Kidney glomerular epithelial cell (primary cell): Measurements from ENCODE around the gene SH3BP5L.
"Not testable (repeated sequence)": the region's sequence is repeated elsewhere in the genome, so short reads cannot be mapped to it uniquely, and the experiment has no call there.

Experiments used
- DNase-seq: peaks from one replicate; lab custom pipeline; 2025; lab: John Stamatoyannopoulos, UW

The SH3BP5L gene

GRCh38 chr1:248810000-248810726 lies 15.6 kb downstream of the SH3BP5L start:
- DNase-seq, result no peak

GRCh38 chr1:248808876-248809275 lies 16.8 kb downstream of the SH3BP5L start:
- DNase-seq, result no peak

GRCh38 chr1:248807067-248807737 lies 18.5 kb downstream of the SH3BP5L start:
- DNase-seq, result peak; percentile 8

GRCh38 chr1:248805876-248806275 lies 19.8 kb downstream of the SH3BP5L start:
- DNase-seq, result no peak

GRCh38 chr1:248804771-248805681 lies 20.7 kb downstream of the SH3BP5L start:
- no peak for DNase-seq

DNA sequence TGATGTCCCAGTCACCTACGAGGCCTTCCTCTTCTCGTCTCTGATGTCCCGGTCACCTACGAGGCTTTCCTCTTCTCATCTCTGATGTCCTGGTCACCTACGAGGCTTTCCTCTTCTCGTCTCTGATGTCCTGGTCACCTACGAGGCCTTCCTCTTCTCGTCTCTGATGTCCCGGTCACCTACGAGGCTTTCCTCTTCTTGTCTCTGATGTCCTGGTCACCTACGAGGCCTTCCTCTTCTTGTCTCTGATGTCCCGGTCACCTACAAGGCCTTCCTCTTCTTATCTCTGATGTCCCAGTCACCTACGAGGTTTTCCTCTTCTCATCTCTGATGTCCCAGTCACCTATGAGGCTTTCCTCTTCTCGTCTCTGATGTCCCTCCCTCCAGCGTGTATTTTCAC lies 22.2 kb downstream of the SH3BP5L start:
- not testable (repeated sequence) for DNase-seq

DNA sequence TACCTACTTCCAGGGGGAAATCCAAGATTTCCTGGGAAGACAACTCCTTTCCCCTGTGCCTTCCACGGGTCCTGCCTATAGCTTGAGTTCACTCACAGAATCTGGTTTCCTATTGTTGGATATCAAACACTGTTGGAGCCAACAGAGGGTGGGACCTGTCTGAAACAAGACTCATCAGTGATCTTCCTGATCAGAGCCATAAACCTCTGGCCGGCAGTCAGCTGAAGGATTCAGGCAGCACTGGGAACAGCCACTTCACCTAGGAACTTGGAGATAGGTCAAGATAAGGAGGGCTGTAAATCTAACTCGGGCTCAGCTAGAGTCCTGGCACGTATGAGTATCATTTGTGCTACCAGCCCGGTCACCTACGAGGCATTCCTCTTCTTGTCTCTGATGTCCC lies 23.3 kb downstream of the SH3BP5L start:
- DNase-seq, result no peak

DNA sequence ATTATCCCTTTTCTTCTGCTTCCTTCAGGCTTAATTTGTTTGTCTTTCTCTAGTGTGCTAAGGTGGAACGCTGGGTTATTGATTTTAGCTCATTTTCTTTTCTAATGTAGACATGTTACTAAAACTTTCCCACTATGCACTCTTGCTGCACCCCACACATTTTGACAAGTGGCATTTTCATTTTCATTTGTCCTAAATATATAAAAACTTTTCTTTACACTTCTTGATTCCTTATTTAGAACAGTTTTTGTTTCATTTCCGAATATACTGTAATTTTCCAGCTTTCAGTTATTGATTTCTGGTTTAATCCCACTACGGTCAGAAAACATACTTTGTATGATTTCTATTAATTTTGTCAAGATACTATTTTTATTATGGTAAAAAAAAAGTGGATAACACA lies 25.3 kb downstream of the SH3BP5L start:
- DNase-seq, result no peak

DNA sequence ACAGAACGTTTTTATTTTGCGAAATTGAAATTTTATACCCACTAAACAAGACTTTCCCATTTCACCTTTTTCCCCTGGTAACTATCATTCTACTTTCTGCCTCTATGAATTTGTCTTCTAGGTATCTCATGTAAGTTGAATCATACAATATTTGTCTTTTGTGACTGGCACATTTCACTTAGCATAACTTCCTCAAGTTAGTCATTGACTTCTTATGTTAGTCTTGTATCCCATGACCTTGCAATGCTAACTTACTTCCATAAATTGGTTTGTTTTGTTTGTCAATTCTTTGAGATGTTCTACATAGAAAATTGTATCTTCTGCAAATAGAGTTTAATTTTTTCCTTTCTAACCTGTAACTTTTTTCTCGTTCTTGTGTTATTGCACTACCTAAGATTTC lies 26.9 kb downstream of the SH3BP5L start:
- no peak for DNase-seq

- DNase-seq, result not testable (repeated sequence)
These were observed 31.1 kb downstream of the SH3BP5L start for GRCh38 chr1:248794663-248795062.

DNA sequence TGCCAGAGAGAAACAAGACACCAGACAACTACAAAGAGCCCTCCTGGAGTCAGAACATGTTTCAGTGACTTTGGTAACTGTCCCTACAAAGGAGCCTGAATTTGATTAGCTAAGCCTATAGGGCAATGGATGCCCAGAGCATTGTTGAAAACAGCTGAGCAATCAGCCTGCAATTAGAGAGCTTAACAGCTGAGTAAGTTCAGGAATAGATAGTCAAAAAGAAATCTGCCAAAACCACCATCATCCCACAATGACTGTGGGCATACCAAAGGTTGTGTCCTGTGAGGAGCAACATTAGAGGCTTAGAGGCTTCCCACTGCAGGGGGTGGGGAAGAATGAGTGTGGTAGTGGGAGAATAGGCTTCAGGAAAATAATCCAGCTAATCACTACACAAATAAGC lies 32.1 kb downstream of the SH3BP5L start:
- DNase-seq, result no peak

DNA sequence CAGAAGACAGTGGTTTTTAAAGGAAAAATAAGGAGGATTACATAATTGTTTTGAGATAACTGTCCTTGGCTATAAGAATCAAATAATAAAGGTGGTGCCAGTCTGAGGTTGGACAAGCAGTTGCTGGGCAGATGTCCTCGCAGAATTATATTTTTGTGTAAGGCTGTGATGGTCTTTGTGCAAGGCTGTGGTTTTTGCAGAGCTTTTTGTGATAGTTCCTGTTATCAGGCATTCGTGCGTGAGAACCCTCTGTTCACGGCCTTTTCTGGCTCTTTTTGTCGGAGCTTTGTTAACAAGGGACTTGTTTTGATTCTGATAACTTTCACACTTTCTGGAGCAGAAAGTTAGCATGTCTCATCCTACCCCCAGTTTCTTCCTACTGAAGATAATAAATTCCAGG lies 33.4 kb downstream of the SH3BP5L start:
- no peak for DNase-seq

- DNase-seq, result no peak
These were observed 34.7 kb downstream of the SH3BP5L start for GRCh38 chr1:248791010-248791409.

DNA sequence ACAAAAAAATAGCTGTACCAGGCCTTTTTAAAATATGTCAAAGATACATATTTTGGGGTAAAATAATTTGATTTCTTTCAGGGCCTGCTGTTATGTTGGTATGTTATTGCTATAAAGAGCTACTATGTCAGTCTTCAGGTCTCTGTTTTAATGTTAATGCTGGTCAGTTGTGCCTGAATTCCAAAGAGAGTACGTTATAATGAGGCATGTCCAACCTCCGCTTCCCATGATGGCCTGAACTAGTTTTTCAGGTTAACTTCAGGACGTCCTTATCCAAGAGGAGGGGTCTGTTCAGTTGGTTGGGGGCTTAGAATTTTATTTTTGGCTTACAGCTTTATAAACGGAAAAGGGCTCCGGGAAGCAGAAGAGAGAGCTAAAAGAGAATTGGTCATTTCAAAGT lies 35.3 kb downstream of the SH3BP5L start:
- no peak for DNase-seq

- not testable (repeated sequence) for DNase-seq
These were observed 36.4 kb downstream of the SH3BP5L start for GRCh38 chr1:248789337-248789736.

DNA sequence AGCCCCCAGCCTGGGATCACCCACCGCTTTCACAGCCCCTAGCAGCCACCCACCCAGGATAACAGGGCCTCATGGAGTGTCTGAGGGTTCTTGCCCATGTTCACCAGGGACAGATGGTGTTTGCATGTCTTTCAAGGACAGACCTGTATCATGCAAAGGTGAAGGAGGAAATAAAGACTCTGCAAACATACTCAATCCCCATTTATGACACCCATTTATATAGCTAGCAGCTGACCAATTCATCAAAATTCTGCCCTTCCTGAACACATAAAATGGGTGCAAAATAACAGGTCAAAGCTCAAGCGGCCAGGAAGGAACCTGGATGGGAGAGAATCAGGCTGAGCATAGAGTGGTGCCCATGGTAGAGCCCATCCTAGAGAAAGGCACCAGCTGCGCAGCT lies 37.4 kb downstream of the SH3BP5L start:
- no peak for DNase-seq

GRCh38 chr1:248787430-248787829 lies 38.3 kb downstream of the SH3BP5L start:
- DNase-seq, result no peak

DNA sequence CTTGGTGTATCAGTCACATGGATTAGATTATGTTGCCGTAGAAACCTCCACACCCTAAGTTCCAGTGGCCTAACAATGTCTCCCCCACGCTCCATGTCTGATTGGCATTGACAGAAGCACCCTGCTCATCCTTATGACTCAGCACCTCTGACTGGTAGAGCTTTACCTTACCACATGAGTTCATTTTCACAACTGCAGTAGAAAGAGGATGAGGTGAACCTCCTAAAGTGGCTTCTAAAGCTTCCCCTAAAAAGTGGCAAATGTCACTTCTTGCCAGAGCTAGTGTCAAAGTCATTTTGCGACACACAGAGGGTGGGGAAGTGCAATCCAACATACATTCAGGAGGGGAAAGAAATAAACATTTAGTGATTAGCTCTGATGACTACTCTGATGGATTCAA lies 39.6 kb downstream of the SH3BP5L start:
- peak; percentile 26 for DNase-seq

GRCh38 chr1:248783367-248783766 lies 42.3 kb downstream of the SH3BP5L start:
- DNase-seq, result no peak

DNA sequence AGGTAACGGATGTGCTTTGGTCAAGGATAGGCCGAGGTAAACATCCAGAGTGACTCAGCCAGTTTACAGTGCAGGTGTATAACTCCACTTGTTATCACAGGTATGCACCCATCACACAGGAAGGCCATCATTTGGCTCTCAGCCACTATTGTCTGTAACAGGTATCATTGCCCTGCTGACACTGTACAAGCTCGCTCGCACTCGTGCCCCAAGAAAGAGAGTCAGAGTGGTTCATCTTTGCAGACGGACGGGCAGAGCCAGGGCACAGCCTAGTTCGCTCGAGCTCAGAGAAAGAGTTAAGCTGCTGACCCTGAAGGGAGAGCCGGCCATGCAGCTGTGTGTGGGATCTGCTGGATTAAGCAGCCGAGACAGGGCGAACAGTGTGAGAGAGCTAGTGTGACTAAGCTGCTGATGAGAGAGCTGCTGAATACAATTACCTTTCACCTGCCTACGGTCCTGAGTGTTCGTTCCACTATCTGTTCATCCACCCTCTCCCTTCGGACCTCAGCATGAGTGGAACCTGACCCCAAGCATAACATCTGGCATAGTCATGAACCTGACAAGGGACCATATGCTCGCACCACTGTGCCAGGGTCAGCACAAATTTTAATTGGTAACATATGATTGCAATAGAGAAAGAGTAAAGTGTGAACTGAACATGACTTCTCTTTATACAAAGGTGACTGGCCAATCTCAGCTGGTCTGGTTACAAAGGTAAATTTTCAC lies 43.1 kb downstream of the SH3BP5L start:
- DNase-seq, result no peak

- DNase-seq, result no peak
These were observed 46.4 kb downstream of the SH3BP5L start for GRCh38 chr1:248779350-248779749.

- no peak for DNase-seq
These were observed 46.8 kb downstream of the SH3BP5L start for GRCh38 chr1:248778906-248779305.
